ENCODE results near the gene SRA1.

DNA sequence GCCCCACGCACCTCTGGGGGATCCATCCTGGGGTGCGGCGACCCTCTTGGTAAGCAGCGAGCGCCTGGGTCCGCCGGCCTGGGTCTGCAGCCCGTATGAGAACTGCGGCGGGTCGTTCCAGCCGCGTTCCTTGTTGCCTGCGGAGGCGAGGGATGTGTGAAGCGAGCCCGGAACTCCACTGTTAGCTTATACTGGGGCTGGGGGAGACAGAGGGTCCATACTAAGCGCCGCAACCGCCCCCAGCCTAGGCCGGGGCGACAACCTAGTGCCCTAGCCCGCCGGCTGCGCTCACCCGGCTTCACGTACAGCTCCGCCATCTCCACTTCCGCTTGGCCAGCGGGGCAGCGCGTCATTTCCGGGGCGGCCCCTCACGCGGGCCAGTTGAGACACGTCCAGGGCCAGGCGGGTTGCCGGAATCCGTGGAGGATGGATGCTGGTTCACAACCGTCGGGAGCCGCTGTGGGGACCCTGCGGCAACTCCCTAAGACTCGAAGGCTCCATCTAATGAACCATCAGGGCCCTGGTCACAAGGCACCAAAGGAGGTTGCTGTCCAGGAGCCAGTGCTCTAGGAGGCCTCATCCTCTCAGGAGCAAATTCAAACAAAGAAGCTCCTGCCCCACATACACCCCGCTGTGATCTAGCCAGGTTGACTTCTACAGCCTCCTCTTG is at the start of gene SRA1:
- TF ChIP-seq, protein P1, sequence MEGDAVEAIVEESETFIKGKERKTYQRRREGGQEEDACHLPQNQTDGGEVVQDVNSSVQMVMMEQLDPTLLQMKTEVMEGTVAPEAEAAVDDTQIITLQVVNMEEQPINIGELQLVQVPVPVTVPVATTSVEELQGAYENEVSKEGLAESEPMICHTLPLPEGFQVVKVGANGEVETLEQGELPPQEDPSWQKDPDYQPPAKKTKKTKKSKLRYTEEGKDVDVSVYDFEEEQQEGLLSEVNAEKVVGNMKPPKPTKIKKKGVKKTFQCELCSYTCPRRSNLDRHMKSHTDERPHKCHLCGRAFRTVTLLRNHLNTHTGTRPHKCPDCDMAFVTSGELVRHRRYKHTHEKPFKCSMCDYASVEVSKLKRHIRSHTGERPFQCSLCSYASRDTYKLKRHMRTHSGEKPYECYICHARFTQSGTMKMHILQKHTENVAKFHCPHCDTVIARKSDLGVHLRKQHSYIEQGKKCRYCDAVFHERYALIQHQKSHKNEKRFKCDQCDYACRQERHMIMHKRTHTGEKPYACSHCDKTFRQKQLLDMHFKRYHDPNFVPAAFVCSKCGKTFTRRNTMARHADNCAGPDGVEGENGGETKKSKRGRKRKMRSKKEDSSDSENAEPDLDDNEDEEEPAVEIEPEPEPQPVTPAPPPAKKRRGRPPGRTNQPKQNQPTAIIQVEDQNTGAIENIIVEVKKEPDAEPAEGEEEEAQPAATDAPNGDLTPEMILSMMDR (IDR thresholded peaks at IDR 0.05), result no peak
- TF ChIP-seq POLR2A (IDR thresholded peaks at IDR 0.05) (peak in 2 of 4 donors; percentile 90 to 92), EP300 (IDR thresholded peaks at IDR 0.05) (peak; percentile 37)
